Measurements from ENCODE around the gene ZNF385B.

DNA sequence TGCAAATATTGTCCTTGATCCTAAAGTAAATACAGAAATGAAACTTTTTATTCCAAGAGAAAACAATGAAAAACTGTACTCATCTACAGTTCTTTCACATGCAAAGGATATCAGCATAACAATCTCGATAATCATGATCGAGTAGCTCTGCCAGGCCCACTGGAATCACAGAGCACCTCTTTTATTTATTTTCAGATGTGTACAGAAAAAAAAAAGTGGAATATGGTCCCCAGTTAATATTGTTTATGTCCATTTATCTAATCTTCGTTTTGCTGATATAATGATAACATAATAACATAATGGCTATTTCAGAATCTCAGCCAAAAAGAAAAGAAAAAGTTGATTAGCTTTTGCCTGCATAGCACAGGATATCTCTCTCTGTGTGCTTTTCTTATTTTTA lies 6.5 kb downstream of the ZNF385B start:
- TF ChIP-seq, protein P1, sequence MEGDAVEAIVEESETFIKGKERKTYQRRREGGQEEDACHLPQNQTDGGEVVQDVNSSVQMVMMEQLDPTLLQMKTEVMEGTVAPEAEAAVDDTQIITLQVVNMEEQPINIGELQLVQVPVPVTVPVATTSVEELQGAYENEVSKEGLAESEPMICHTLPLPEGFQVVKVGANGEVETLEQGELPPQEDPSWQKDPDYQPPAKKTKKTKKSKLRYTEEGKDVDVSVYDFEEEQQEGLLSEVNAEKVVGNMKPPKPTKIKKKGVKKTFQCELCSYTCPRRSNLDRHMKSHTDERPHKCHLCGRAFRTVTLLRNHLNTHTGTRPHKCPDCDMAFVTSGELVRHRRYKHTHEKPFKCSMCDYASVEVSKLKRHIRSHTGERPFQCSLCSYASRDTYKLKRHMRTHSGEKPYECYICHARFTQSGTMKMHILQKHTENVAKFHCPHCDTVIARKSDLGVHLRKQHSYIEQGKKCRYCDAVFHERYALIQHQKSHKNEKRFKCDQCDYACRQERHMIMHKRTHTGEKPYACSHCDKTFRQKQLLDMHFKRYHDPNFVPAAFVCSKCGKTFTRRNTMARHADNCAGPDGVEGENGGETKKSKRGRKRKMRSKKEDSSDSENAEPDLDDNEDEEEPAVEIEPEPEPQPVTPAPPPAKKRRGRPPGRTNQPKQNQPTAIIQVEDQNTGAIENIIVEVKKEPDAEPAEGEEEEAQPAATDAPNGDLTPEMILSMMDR (conservative IDR thresholded peaks at IDR 0.05; ENCODE audit: low read length): no peak
- no peak for TF ChIP-seq EZH2phosphoT487 (IDR thresholded peaks at IDR 0.05; ENCODE audit: borderline replicate concordance, low read depth, low read length)

Data from OCI-LY7 (cell line).